Endometrium (tissue), 2 donors: ENCODE results near the gene OVAAL.
"Not testable (repeated sequence)": the region's sequence is repeated elsewhere in the genome, so short reads cannot be mapped to it uniquely, and the experiment has no call there.

Experiments used
- FAIRE-seq: peaks from 2 replicates; lab custom pipeline; 2012; peaks lifted over from hg19 to GRCh38; lab: Jason Lieb, UNC
- donor health status: control.
- donor health status: control.

Gene OVAAL

DNA sequence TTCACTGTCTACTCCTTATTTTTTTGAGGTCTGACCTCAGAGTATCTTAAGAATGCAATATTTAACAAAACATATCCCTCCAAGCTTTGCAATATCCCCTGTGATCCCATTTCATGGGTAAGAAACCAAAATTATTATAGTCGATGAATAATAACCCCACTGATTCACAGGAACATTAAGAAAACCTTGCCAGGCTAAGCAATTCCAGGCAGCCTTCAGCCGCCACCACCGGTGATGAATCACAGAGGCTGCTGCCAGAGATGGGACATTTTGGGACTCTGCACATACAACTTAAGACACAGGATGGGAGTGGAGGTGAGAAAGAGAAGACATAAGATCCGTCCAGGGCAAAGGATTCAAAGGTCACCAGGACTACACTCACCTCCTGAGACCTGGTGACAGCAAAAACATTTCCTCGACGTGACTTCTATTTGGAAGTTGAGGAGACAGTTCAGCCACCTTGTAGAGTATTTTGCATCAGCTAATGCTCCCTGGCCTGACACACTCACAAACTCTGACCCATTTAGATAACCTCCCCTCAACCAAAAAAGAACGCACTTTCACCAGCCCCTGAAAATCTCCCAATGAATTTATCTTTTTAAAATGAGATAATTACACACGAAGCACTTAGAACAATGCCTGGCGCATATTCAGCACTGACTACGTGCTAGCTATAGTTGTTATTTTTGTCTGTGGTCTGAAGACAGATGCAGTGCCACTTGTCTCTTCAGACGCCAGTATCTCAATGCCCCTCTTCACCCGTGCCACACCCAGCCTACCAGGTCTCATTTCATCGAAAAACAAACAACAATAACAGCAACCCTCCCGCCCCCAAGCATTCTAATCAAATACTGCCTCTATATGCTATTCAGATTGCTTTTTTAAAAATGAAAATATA lies 17.8 kb upstream of the OVAAL start:
- no peak for FAIRE-seq

DNA sequence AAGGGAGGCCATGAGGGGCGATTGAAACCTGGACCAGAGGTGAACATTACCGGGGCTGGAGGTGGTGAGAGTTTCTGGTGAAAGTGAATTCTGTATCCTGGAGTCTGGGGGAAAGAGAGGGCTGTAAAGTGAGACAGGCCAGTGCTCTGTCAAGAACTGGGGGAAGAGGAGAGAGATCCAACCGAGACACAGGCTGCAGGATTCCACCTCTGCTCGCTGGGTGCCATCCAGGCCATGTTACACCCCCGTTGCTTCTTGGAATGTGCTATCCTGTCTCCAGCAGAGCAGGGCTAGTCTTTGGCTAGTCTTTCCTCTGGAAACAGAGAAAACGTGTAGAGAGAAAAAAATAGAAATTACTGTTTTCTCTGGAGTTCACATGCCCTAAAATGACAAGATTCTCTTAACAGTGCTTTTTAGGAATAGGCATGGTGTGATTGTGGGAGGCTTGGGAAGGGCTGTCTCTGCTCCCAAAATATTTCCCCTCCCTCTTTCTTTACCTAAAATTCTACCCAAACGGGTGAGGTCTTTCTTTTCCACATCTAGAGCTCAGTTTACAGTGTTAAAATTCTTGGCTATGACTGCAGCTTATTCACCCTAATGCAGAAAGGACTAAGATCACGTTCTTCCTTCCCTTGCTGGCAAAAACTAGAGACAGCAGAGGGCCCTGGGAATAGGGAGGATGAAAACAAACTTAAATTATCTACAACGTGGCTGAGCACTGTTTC lies 16.5 kb upstream of the OVAAL start:
- FAIRE-seq, result no peak

DNA sequence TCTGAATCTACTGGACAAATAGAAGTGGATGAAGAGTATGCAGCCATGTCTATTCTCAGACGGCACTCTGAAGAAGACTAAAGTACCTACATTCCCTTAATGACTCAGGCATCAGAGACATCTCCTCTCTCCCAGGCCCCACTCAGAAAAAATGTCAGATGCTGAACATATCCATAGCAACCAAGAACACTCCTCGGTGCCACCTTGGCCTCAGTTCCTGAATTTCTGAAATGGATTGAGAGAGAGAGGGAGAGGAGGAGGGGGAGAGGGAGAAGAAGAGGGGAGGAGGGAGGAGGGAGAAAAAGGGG lies 16.0 kb upstream of the OVAAL start:
- FAIRE-seq, result no peak

DNA sequence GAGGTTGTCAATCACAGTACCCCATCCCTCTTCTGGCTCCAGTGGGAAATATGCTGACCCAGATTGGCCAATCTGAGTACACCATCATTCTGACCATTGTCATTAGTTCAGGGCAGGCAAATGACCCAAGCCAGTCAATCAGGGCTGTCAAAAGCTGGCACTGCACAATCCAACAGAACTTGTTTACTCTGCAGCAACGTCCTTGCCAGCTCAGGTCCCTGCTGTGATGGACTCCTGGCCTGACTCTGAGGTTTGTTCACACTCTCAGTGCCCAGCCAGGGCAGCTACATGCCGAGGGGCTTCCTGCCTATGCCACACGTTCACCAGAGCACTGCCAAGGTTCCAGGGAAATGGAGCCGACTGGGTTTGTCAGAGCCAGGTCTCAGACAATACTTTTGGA lies 14.7 kb upstream of the OVAAL start:
- FAIRE-seq, result no peak

DNA sequence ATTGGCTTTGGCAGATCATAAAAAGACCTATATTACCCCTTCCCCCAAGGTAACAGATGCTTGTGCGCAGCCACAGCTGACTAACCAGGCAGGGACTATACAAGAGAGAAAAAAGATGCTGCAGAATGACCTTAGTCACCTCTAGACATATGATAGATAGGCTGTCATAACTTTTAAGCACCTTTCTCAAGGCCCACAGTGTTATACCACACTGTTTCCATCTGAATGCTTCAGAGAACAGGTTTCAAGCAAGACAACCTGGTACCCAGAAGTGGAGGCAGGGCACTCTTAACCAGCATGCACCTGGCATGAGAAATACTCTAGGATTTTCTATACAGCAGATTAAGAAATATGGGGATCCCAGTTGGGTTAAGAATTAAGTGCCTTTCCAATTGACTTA lies 12.8 kb upstream of the OVAAL start:
- no peak for FAIRE-seq

DNA sequence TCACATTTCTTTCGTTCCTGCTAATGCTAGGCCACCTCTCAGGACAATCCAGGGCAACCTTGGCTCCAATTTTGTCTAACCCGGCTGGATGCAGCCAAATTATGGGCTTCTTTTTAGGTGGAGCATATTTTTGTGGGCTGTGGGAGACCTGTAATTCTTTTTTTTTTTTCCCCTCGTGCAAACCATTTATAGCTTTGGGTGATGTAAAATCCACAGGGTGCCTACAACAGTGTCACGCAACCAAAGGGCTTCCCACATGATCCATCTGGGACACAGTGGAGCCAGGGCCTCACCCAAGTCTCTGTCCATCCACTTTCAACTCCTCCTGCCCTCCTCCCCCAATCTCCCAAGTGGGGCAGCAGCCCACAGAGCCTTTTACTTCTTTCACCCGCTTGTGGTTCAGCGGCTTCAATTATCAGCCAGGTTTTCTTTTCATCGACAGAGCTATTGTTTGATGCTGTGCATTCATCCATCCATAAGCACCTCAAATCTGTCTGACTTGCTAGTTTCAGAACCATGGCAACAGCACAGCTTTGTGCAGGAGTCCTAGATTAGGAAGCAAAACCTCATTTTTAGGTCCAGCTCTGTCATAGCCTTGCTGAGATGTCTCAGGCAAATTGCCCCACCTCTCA lies 10.0 kb upstream of the OVAAL start:
- no peak for FAIRE-seq

DNA sequence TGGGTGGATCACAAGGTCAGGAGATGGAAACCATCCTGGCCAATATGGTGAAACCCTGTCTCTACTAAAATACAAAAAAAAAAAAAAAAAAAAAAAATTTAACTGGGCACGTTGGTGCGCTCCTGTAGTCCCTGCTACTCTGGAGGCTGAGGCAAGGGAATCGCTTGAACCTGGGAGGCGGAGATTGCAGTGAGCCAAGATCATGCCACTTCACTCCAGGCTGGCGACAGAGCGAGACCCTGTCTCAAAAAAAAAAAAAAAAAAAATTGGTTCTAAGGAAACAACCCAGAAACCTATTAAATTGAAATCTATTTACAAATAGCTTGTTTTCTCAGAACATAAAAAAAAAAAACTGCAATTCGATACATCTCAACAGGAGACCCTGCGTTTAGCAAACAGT lies 9.0 kb upstream of the OVAAL start:
- FAIRE-seq, result not testable (repeated sequence)

DNA sequence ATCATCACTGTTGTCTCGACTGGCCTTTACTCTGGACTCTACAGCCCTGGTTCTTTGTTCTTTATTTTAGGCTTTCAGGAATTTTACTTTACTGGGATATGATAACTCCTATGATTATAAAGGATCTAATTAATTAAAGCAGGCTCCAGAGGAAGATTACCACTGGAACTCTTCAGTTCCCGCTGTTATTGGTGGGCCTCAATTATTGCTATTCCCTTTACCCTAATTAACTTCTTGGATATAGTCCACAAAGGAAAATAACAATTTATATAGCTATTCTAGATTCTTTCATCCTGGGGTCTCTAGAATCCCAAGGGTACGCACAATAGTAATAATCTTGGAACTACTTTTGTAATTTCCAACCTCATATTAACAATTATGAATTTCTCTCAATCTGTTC lies 8.5 kb upstream of the OVAAL start:
- FAIRE-seq, result no peak

DNA sequence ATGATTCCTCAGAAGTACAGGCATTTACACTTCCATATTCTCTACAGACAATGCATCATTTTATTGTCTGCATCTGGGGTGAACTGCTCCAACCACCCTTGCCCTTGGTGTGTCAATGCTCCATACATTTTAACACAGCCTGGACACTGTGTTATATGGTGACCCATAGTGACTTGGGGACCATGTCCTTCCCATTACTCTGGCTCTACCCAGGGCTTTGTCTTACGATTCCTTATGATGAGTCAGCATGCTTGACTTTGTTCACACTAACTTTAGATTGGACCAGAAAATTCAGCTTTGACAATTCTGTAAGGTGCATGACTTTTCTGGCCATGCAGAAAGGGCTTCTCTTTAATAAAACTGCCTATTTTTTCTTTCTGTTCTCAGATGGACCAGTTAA lies 6.8 kb upstream of the OVAAL start:
- FAIRE-seq, result no peak

DNA sequence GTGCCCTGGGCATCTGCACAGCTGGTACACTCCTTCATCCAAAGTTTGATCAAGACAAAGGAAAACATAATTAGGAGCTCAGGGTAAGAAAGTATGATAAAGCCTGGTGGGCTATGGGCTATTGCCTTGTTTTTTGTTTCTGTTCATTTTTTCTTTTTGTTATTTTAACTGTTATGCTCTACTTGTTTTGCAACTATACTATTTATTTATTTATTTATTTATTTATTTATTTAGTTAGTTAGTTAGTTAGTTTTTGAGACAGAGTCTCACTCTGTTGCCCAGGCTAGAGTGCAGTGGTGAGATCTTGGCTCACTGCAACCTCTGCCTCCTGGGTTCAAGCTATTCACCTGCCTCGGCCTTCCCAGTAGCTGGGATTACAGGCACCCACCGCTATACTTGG lies 5.7 kb upstream of the OVAAL start:
- not testable (repeated sequence) for FAIRE-seq

DNA sequence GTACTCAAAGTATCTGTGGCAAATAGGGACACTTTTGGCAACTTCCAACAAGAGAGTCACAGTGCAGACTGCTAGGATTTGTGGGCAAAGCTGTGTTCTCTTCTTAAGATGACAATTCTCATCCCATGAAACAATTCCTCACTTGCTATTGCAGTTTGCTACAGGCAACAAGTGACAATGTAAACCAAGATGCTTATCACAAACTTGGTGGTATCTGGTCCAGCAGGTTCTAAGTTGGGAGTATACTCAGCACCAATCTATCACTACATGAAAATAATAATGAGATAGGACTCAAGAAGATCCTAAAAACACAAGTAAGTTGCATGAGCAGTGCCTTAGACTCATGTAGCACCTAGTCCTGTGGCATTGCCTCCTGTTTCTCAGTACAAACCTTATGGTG lies 3.4 kb upstream of the OVAAL start:
- no peak for FAIRE-seq

DNA sequence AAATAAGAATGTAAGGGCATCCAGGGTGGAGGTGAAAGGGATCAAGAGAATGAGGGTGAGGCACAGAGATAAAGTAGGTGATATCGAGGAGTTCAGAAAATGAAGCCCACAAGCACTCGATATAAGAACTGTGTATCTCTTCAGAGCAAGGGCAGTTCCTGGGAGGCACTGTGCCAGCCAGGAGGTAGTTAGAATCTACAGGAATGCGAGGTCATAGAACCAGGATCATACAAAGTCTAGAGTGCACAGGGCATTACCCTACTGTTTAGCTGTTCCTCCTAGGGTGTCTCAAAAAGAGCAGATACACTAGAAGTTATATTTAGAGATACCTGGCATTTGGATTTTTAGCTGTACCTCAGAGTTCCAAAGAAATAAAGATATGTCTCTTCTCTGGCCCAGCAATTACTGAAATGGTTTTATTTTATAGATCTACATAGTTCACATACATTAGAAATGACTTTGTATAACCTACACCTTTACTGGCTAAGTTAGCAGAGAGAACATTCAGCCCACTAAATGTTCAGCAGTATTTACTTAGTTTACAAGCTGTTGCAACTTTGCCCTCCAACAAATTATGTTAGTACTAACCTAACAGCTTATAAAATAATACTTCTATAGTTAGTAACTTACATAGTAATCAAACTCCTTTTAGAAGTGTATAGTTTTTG lies 1.6 kb downstream of the OVAAL start:
- FAIRE-seq, result no peak

DNA sequence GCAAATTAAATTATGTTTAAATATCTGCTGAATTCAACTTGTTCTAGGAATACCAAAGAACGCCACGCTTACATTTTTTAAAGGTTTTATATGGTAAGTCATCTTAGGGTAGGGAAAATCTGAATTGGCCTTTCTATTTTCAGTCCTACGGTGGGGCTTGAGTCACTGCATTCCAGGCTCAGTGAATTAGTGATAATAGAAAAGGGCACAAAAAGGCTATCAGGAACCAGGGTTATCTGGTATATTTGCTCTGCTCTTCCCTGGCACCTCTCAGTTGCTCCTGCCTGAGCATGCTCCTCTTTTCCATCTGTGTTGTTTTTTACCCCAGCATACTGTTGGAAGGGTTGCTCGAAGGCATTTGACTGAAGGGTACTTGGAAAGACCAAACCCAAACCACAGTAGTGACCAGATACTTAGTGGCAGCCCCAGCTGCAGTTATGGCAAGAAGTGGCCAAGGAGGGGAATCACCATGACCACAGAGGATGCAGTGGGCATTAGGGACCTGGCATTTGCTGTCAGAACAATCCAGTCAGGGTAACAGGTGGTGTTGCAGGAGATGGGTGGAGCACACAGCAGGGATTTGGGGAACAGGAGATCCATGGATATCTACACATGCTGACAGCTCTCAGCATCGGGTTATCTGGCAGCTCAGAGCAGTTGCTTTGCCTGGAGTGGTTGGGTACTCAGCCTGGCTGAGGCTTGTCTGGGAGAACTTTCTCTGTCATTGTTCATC lies 2.3 kb downstream of the OVAAL start:
- FAIRE-seq, result no peak

DNA sequence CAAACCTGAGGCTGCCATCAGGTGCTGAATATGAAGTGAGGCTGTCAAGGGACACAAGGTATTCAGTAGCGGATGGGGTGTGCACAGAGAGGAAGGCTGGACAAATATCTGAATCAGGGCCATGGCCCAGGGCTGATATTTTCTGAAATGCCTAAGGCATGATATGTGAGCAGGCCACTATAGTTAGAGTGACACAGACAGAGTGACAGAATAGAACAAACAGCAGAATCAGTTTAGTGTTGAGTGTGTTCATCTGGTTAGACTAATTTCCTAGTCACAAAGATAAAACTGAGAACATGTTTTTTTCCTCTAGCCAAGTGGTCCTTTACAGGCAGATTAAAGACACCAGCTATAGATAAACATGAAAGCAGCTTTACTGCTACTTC lies 3.9 kb downstream of the OVAAL start:
- no peak for FAIRE-seq

DNA sequence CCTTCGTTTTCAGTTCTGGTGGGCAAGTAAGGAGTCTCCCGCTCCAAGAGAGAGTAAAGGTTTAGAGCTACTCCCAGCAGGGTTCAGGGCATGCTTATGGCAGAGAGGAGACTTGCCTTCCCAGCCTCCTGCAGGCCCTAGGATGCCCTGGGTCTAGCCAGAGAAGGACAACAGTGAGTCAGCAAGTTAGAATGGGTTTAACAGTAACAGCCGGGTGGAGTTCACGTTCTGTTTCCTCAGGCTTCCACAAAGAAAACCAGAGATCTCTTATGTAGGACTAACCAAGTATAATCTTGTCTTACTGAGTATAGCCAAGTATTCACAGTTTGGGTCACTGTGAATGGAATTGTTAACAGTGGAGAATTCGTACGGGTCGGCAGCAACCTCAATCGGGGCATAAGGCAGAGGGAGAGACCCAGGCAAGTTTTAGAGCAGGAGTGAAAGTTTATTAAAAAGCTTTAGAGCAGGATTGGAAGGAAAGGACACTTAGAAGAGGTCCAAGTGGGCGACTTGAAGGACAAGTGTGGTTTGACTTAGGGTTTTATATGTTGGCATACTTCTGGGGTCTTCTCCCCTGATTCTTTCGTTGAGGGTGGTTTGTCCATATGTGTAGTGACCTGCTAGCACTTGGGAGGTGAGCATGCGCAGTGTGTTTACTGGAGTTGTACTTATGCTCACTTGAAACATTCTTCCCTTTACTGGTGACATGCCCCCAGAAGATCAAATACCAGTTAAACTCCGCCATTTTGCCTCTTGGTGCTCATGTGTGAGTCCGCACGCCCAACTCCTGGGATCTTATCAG lies 4.5 kb downstream of the OVAAL start:
- no peak for FAIRE-seq

DNA sequence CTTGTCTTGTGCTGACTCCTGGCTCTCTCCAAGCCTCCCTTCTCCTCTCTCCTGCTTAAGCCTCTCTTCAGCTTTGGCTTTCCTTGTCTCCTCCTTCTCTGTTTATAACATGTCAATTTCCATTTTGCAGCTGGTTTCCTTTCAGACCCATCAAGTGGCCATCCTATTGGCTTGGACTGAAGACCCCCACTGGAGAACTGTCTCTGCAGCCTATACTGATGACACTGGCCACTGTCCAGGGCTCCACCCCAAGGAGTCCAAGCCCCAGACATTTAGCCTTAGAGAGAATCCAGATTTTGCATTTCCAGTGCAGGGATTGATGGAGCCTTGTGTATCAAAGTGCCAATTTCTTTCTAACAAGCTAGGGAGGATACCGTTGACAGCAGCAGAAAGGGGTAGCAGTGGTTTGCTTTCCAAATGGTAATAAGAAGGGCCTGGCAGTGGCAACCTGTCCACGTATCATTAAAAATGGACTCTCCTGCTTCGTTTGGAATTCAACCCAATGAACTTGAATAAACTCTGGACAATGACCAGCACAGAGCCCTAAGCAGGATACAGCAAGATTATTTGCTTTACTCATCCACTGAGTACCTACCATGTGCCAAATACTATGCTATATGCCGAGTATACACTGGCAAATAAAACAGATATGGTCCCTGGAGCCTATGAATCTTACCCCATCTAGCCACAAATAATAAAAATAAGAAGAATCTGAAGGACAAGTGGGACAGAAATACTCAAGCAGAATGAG lies 6.5 kb downstream of the OVAAL start:
- no peak for FAIRE-seq

DNA sequence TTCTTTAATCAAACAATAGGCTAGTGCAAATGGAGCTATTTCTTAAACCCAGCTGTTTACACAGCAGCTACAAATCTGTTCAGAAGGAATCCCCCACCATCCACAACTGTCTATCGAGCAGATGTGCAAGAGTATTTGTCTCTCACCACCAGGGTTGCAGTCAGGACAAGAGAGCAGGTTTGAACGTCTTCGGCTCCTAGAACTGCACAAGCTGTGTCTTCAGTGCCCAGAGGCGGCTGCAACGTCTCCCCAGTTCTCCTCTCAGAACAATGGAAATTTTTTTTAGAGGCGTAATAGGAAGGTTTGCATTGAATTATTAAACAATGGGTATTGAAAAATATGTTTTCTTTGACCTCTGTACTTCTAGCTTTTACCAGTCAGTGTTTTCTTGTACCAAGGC lies 7.3 kb downstream of the OVAAL start:
- FAIRE-seq, result no peak

DNA sequence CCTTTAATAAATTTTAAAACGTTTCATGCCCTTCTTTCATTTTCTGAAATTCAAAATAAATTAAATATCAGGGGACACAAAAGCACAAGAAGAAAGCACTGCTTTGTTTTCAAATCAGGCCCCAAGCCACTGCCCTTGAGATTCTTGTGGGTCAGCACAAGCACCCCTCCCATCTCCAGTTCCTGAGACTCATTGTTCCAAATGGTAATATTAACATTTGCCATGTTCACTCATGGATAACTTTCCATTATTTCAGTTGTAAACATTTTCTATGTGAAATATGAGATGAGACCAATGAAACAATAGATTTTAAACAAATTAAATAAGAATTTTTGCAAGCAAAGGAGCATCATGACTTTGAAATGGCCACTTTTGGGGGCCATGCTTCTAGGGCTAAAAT lies 7.7 kb downstream of the OVAAL start:
- no peak for FAIRE-seq

DNA sequence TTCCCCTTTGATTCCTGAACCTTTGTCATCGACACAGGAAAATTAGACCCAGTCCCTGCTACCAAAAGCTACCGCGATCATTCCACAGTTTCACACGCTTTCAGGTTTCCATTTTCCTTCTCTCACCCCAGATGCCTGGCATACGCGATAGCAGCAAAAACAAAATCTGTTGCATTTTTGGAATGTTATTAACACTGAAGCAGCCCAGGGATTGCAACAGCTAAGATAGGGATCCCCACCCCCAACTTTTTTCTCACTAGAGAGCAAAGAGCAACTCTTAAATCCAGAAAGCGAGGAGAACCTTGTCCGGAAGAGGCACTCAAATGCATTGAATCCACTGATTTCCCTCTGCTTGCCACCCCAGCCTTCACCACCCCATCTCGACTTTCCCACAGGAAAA lies 8.9 kb downstream of the OVAAL start:
- no peak for FAIRE-seq

DNA sequence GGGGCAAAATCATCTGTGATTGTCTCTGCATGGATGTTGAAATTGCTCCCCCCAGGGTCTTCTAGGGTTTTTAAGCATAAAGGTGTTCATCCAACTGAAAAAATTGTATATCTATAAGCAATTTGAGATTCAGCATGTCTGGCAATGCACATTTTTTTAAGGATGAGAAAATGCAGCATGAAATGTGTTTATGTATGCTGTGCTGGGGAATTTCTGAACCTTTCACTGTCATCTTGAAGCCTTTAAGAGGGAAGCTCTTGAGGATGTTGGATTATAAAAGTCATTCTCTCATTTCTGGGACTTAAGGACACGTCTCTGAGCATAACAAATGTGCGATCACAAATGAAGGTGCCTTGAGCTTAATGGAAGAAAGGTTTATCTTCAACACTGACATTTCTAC lies 9.4 kb downstream of the OVAAL start:
- FAIRE-seq, result no peak
